Stimulated activated CD8-positive, alpha-beta memory T cell treated with anti-CD3 and anti-CD28 coated beads, Interleukin-15, amount 100 ng/mL, for 24 hours (primary cell): ENCODE measurements around the gene ZBTB12.
"Not testable (repeated sequence)": the region's sequence is repeated elsewhere in the genome, so short reads cannot be mapped to it uniquely, and the experiment has no call there.

ENCODE experiments used
- DNase-seq: peaks from one replicate; pipeline ENCODE4 v3.0.0-alpha.2; 2020; ENCODE audit warnings: low read depth

ZBTB12 gene

GRCh38 chr6:31920811-31921210 is 18.9 kb upstream of the ZBTB12 start:
- no peak for DNase-seq

GRCh38 chr6:31919624-31920303 is 17.9 kb upstream of the ZBTB12 start:
- no peak for DNase-seq

- DNase-seq = no peak
Observed at GRCh38 chr6:31918069-31918720, 16.3 kb upstream of the ZBTB12 start.

GRCh38 chr6:31915756-31916155 is 13.9 kb upstream of the ZBTB12 start:
- no peak for DNase-seq

- no peak for DNase-seq
Observed at GRCh38 chr6:31915351-31915750, 13.5 kb upstream of the ZBTB12 start.

- DNase-seq = no peak
Observed at GRCh38 chr6:31911826-31912585, 10.1 kb upstream of the ZBTB12 start.

GRCh38 chr6:31909298-31909697 is 7.4 kb upstream of the ZBTB12 start:
- DNase-seq = not testable (repeated sequence)

- DNase-seq = no peak
Observed at GRCh38 chr6:31908791-31909190, 6.9 kb upstream of the ZBTB12 start.

GRCh38 chr6:31908255-31908654 is 6.4 kb upstream of the ZBTB12 start:
- DNase-seq = not testable (repeated sequence)

- no peak for DNase-seq
Observed at GRCh38 chr6:31907158-31907813, 5.4 kb upstream of the ZBTB12 start.

- not testable (repeated sequence) for DNase-seq
Observed at GRCh38 chr6:31906727-31907126, 4.8 kb upstream of the ZBTB12 start.

GRCh38 chr6:31906122-31906521 is 4.2 kb upstream of the ZBTB12 start:
- DNase-seq = no peak

- DNase-seq = no peak
Observed at GRCh38 chr6:31905041-31905440, 3.2 kb upstream of the ZBTB12 start.

GRCh38 chr6:31903957-31904356 is 2.1 kb upstream of the ZBTB12 start:
- no peak for DNase-seq

- DNase-seq = no peak
Observed at GRCh38 chr6:31901415-31901952, 402 bp downstream of the ZBTB12 start.

GRCh38 chr6:31900917-31901414 is 920 bp downstream of the ZBTB12 start:
- no peak for DNase-seq

GRCh38 chr6:31899882-31900722 is 1.8 kb downstream of the ZBTB12 start:
- no peak for DNase-seq

- DNase-seq = no peak
Observed at GRCh38 chr6:31899215-31899614, 2.7 kb downstream of the ZBTB12 start.

- no peak for DNase-seq
Observed at GRCh38 chr6:31898383-31899011, 3.4 kb downstream of the ZBTB12 start.

- peak; percentile 58 for DNase-seq
Observed at GRCh38 chr6:31897612-31898382, 4.1 kb downstream of the ZBTB12 start, which contains the start of gene EHMT2. Gene EHMT2, minus strand, starts transcription at chr6:31897698. Its CDS starts 21 bp downstream, at chr6:31897677.
